ENCODE measurements around the gene KCNMB3.

GRCh38 chr3:179266701-179267211, 15.8 kb upstream of the KCNMB3 start:
- TF ChIP-seq EZH2 (IDR thresholded peaks at IDR 0.05; ENCODE audit: borderline replicate concordance, insufficient read depth, low read length, poor library complexity, severe bottlenecking) = no peak
- TF ChIP-seq REST (IDR thresholded peaks at IDR 0.05; ENCODE audit: borderline replicate concordance) = no peak
- TF ChIP-seq, protein P1, sequence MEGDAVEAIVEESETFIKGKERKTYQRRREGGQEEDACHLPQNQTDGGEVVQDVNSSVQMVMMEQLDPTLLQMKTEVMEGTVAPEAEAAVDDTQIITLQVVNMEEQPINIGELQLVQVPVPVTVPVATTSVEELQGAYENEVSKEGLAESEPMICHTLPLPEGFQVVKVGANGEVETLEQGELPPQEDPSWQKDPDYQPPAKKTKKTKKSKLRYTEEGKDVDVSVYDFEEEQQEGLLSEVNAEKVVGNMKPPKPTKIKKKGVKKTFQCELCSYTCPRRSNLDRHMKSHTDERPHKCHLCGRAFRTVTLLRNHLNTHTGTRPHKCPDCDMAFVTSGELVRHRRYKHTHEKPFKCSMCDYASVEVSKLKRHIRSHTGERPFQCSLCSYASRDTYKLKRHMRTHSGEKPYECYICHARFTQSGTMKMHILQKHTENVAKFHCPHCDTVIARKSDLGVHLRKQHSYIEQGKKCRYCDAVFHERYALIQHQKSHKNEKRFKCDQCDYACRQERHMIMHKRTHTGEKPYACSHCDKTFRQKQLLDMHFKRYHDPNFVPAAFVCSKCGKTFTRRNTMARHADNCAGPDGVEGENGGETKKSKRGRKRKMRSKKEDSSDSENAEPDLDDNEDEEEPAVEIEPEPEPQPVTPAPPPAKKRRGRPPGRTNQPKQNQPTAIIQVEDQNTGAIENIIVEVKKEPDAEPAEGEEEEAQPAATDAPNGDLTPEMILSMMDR (IDR thresholded peaks at IDR 0.05; ENCODE audit: poor library complexity, severe bottlenecking) = no peak
- no peak for TF ChIP-seq EP300 (conservative IDR thresholded peaks at IDR 0.05; ENCODE audit: poor library complexity, severe bottlenecking)
- no peak for TF ChIP-seq MXI1 (conservative IDR thresholded peaks at IDR 0.05; ENCODE audit: poor library complexity, severe bottlenecking)
- no peak for TF ChIP-seq POLR2AphosphoS5 (IDR thresholded peaks at IDR 0.05)

Measured in neural cell (in vitro differentiated cells).